SK-N-SH (cell line): ENCODE results near the gene CNN2. TPM values are rescaled to one million over a fixed set of nuclear protein-coding genes. Genes with fewer than 3 reads are reported as not detected.

Experiments used
- CTCF ChIA-PET: fragments of 300-600, 350-600 bp; formaldehyde crosslinking; extraction: SDS; loops from one replicate; lab custom pipeline; 2021; lab: Yijun Ruan, JAX
- POLR2A ChIA-PET: fragments of 350-600 bp; sonication (Branson Sonifier 250); formaldehyde crosslinking; extraction: SDS; loops from one replicate; lab custom pipeline; 2020; ENCODE audit warnings: antibody characterized with exemption, inconsistent platforms; lab: Yijun Ruan, JAX
- DNase-seq: peaks from one replicate; pipeline ENCODE4 v3.0.0; 2012
- H2AFZ ChIP-seq: fragments of 200-600 bp; sonication (generic); 2 replicates; pipeline ENCODE4 v1.8.1; 2016; ENCODE audit warnings: antibody characterized with exemption, mild to moderate bottlenecking, low read depth
- H3F3A ChIP-seq: fragments of 200-600 bp; sonication (generic); replicated peaks from 2 replicates; pipeline ENCODE3; 2016; ENCODE audit warnings: antibody characterized with exemption, mild to moderate bottlenecking; ENCODE audit not compliant: insufficient read depth
- H3K27ac ChIP-seq, 2 experiments: fragments of 200-500 bp in 1 of 2; fragments of 200-600 bp in 1 of 2; sonication (Bioruptor generic) in 1 of 2; sonication (generic), shearing (Covaris generic) in 1 of 2; 2 replicates each; pipeline versions ENCODE4 v1.5.1 to v1.6.1; 2014 to 2016; ENCODE audit warnings: low read depth in 2 of 2, inconsistent platforms in 1 of 2, low read length in 1 of 2, mild to moderate bottlenecking in 1 of 2, mixed read lengths in 1 of 2
- H3K27me3 ChIP-seq: fragments of 200-600 bp; sonication (generic), shearing (Covaris generic); 2 replicates; pipeline ENCODE4 v1.6.1; 2016; ENCODE audit warnings: mixed run types; ENCODE audit not compliant: insufficient read depth
- H3K36me3 ChIP-seq, 2 experiments: fragments of 200-500 bp in 1 of 2; fragments of 200-600 bp in 1 of 2; sonication (Bioruptor generic) in 1 of 2; sonication (generic) in 1 of 2; replicated peaks in 1 of 2; 2 replicates each; pipeline versions ENCODE3 to v1.5.1; 2014 to 2016; ENCODE audit warnings: low read length in 1 of 2, mild to moderate bottlenecking in 1 of 2; ENCODE audit not compliant: insufficient read depth in 2 of 2, control insufficient read depth in 1 of 2
- H3K4me1 ChIP-seq, 2 experiments: fragments of 200-500 bp in 1 of 2; fragments of 200-600 bp in 1 of 2; sonication (Bioruptor generic) in 1 of 2; sonication (generic), shearing (Covaris generic) in 1 of 2; 2 replicates each; pipeline versions ENCODE4 v1.5.1 to v1.6.1; 2014 to 2016; ENCODE audit warnings: low read depth in 1 of 2, low read length in 1 of 2, mixed run types in 1 of 2; ENCODE audit not compliant: insufficient read depth in 2 of 2, control insufficient read depth in 1 of 2
- H3K4me2 ChIP-seq: fragments of 200-600 bp; sonication (generic), shearing (Covaris generic); 2 replicates; pipeline ENCODE4 v1.6.1; 2017; ENCODE audit warnings: mixed run types
- H3K4me3 ChIP-seq, 2 experiments: fragments of 200-500 bp in 1 of 2; fragments of 200-600 bp in 1 of 2; sonication (Bioruptor generic) in 1 of 2; sonication (generic), shearing (Covaris generic) in 1 of 2; 2 replicates each; pipeline versions ENCODE4 v1.5.1 to v1.8.1; 2014 to 2016; ENCODE audit warnings: low read depth in 2 of 2, inconsistent platforms in 1 of 2, low read length in 1 of 2, mild to moderate bottlenecking in 1 of 2, mixed read lengths in 1 of 2, moderate library complexity in 1 of 2
- H3K79me2 ChIP-seq: fragments of 200-600 bp; sonication (generic); 2 replicates; pipeline ENCODE4 v1.8.1; 2017; ENCODE audit warnings: mild to moderate bottlenecking; ENCODE audit not compliant: insufficient read depth
- H3K9ac ChIP-seq: fragments of 200-600 bp; sonication (generic); 2 replicates; pipeline ENCODE4 v1.6.1; 2017; ENCODE audit warnings: mixed run types
- H3K9me2 ChIP-seq: fragments of 200-600 bp; sonication (generic); 2 replicates; pipeline ENCODE4 v1.6.1; 2017; ENCODE audit warnings: mixed run types
- H3K9me3 ChIP-seq: fragments of 200-600 bp; sonication (generic); 2 replicates; pipeline ENCODE4 v1.6.1; 2017; ENCODE audit warnings: mixed run types, mild to moderate bottlenecking, moderate library complexity
- H4K20me1 ChIP-seq: fragments of 200-600 bp; sonication (generic); 2 replicates; pipeline ENCODE4 v1.6.1; 2017; ENCODE audit warnings: mild to moderate bottlenecking, mixed run types; ENCODE audit not compliant: insufficient read depth
- EP300 ChIP-seq, 2 experiments: IDR thresholded peaks; 2 replicates each; pipeline versions ENCODE4 v1.4.0 to v1.6.1; 2012; ENCODE audit warnings: borderline replicate concordance in 1 of 2, low read depth in 1 of 2, low read length in 1 of 2
- FOSL2 ChIP-seq: IDR thresholded peaks from 2 replicates; pipeline ENCODE4 v1.4.0; 2012; ENCODE audit warnings: low read depth, mild to moderate bottlenecking, moderate library complexity, borderline replicate concordance
- GATA2 ChIP-seq: sonication (generic); formaldehyde crosslinking; IDR thresholded peaks from 2 replicates; pipeline ENCODE4 v1.5.0; 2020; ENCODE audit warnings: mild to moderate bottlenecking, missing genetic modification reagents
- MXI1 ChIP-seq: IDR thresholded peaks from 2 replicates; pipeline ENCODE4 v1.6.1; 2012; ENCODE audit warnings: mild to moderate bottlenecking, low read depth, low read length, improper control_type of control experiment
- NRF1 ChIP-seq: IDR thresholded peaks from 2 replicates; pipeline ENCODE4 v1.6.1; 2012; ENCODE audit warnings: low read depth, mild to moderate bottlenecking, low read length
- RAD21 ChIP-seq: IDR thresholded peaks from 2 replicates; pipeline ENCODE4 v1.6.1; 2012; ENCODE audit warnings: mild to moderate bottlenecking, low read length
- RCOR1 ChIP-seq: fragments of 150-350 bp; IDR thresholded peaks from 2 replicates; pipeline ENCODE4 v1.6.1; 2017; ENCODE audit warnings: antibody characterized with exemption, low read length
- TAF1 ChIP-seq: IDR thresholded peaks from 2 replicates; pipeline ENCODE4 v1.6.1; 2012; ENCODE audit warnings: low read depth, mild to moderate bottlenecking, low read length, moderate library complexity, borderline replicate concordance
- YY1 ChIP-seq: IDR thresholded peaks from 2 replicates; pipeline ENCODE4 v1.4.0; 2012; ENCODE audit warnings: low read depth, mild to moderate bottlenecking
- WGBS: methylation state at CpG from one replicate; pipeline ENCODE4 v1.1.6; 2017; ENCODE audit warnings: low lambda C conversion rate; 5-methylcytosine and 5-hydroxymethylcytosine counted together
- polyA plus RNA-seq, 3 experiments: library from polyadenylated mRNA; depleted of rRNA; stranded (reverse); fragments of >200 nt; gene quantifications; 2 replicates each; pipeline ENCODE4 v1.2.3, GENCODE V29; 2012
- TF ChIP-seq, protein P1 (sequence below): fragments of 200-600 bp; sonication (generic); IDR thresholded peaks from 2 replicates; pipeline ENCODE4 v1.6.1; 2017; ENCODE audit warnings: antibody characterized with exemption, mild to moderate bottlenecking, moderate library complexity

CNN2 gene
- polyA plus RNA-seq, 1 of the 3 experiments (the other 2 are of a cell fraction): 279 TPM

DNA sequence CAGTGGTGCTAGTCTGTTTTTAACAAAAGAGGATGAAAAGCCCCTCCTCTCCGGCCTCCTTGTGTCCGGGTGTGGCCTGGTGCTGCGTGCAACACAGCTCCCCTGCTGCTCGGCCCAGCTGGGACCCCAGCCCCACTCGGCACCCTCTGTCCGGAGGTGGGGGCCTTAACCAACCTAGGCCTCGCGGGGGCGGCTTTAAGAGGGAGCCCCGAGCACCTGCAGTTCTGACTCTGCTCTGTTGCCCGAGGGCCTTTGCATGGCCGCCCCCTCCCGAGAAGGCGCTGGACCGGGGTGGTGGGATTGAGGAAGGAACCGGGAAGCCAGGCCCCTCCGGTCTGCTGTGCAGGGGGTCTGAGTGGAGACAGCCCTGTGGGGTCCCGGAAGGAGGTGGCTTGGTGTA is 31.9 kb upstream of the CNN2 start:
- POLR2A ChIA-PET: interaction anchor here (3.9 kb wide), 1 partner anchor 10 kb away, joined by 23 read pairs; the partner anchor contains the start of gene WDR18

DNA sequence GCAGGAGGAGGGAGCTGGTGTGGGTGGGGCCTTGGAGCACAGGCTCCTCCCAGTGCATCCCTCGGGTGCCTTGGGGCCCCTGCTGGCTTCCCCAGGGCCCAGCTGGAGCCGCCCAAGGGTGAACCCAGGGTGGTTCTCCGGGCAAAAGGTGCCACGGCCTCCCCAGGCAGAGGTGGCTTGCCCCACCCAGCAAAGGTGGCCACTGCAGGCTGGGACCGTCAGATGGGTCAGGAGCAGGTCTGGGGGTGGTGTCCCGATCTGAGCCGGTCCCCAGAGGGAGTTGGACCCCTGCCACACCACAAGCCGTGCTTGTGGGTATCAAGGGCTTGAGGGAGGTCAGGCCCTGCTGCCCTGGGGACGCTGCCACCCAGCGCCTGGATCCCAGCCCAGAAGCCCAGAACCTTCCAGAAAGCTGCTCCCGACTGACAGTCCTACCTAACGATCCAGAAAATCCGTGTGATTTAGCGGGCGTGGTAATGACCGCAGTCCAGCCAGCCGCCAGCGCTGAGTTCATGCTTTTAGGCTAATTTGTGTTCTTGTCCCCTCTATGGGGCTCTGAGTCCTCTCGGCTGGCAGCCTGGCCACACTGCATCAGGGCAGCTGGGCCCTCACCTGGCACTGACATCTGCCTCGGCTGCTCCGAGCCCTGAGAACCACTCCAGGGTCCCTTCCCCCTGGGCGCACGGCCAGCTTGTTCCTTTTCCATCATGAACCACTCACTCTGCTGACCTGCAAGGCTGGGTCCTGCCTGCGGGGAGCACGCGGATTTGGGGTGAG is 31.2 kb upstream of the CNN2 start:
- ChIA-PET CTCF (interaction anchor here (0.9 to 3.2 kb wide), 6 partner anchors 9 to 227 kb away, joined by 3 to 18 read pairs (median 4); partner anchors contain the start of gene WDR18), POLR2A (interaction anchor here (1.4 to 3.9 kb wide), 2 partner anchors 10 to 274 kb away, joined by 4 to 23 read pairs; partner anchors contain the start of genes CIRBP and WDR18)
- no peaks in the 10 kb centered on the region for H3K79me2 ChIP-seq
- no peaks in the 10 kb centered on the region for H3K9me2 ChIP-seq
- peaks cover 0 to 27% of the 10 kb centered on the region in 2 experiments for H3K36me3 ChIP-seq
- H3F3A ChIP-seq: peaks cover 7% of the 10 kb centered on the region
- no peak overlapping the region for H3K27ac ChIP-seq
- no peak for TF ChIP-seq RAD21
- no peak for TF ChIP-seq MXI1
- no peak for TF ChIP-seq GATA2 (CRISPR knock-in tag)
- TF ChIP-seq TAF1: no peak
- TF ChIP-seq FOSL2: no peak
- no peak for TF ChIP-seq YY1
- TF ChIP-seq RCOR1: no peak
- no peak overlapping the region for H2AFZ ChIP-seq
- H4K20me1 ChIP-seq: 0 out of 2 replicates have a peak, but pooled peaks cover 6% of the 10 kb centered on the region
- WGBS: 91% methylated on average over 9 of the region's 26 CpGs
- H3K4me2 ChIP-seq: no peak overlapping the region
- H3K27me3 ChIP-seq: peaks cover 36% of the 10 kb centered on the region; the same call in 1 of the 2 replicates
- no peak for DNase-seq
- no peak overlapping the region for H3K4me3 ChIP-seq
- no peak overlapping the region for H3K9ac ChIP-seq
- H3K9me3 ChIP-seq: no peaks in the 10 kb centered on the region
- peaks cover 0 to 9% of the 10 kb centered on the region in 2 experiments; a peak in 1 of 4 replicates for H3K4me1 ChIP-seq

More for the DNA sequence above, 31.9 kb upstream of the CNN2 start:
- Histone ChIP-seq H3K4me1 (peaks cover 0 to 9% of the 10 kb centered on the region in 2 experiments; a peak in 1 of 4 replicates), H3K4me3 (no peak overlapping the region), H3K4me2 (no peak overlapping the region), H3K27ac (no peak overlapping the region), H2AFZ (no peak overlapping the region), H3K27me3 (peaks cover 34% of the 10 kb centered on the region; the same call in 1 of the 2 replicates), H3K36me3 (peaks cover 0 to 34% of the 10 kb centered on the region in 2 experiments), H3K79me2 (no peaks in the 10 kb centered on the region), H3F3A (peaks cover 7% of the 10 kb centered on the region), H3K9me2 (no peaks in the 10 kb centered on the region), H3K9me3 (no peaks in the 10 kb centered on the region), H3K9ac (no peak overlapping the region), H4K20me1 (0 out of 2 replicates have a peak, but pooled peaks cover 6% of the 10 kb centered on the region)
- DNase-seq: no peak
- no peak for TF ChIP-seq NRF1
- no peak for TF ChIP-seq EP300 (IDR thresholded peaks at IDR 0.05; ENCODE audit: borderline replicate concordance in 1 of 2, low read depth in 1 of 2, low read length in 1 of 2)
- TF ChIP-seq, protein P1, sequence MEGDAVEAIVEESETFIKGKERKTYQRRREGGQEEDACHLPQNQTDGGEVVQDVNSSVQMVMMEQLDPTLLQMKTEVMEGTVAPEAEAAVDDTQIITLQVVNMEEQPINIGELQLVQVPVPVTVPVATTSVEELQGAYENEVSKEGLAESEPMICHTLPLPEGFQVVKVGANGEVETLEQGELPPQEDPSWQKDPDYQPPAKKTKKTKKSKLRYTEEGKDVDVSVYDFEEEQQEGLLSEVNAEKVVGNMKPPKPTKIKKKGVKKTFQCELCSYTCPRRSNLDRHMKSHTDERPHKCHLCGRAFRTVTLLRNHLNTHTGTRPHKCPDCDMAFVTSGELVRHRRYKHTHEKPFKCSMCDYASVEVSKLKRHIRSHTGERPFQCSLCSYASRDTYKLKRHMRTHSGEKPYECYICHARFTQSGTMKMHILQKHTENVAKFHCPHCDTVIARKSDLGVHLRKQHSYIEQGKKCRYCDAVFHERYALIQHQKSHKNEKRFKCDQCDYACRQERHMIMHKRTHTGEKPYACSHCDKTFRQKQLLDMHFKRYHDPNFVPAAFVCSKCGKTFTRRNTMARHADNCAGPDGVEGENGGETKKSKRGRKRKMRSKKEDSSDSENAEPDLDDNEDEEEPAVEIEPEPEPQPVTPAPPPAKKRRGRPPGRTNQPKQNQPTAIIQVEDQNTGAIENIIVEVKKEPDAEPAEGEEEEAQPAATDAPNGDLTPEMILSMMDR: no peak
- 95% methylated on average over 10 of the region's 18 CpGs for WGBS
- CTCF ChIA-PET: interaction anchor here (0.6 to 3.2 kb wide), 4 partner anchors 9 to 75 kb away, joined by 3 to 18 read pairs (median 10); partner anchors contain the start of gene WDR18
